ENCODE results near the gene LARGE1.
"Not testable (repeated sequence)": the region's sequence is repeated elsewhere in the genome, so short reads cannot be mapped to it uniquely, and the experiment has no call there.

LARGE1 gene

GRCh38 chr22:33575771-33576170 is 344.5 kb downstream of the LARGE1 start:
- no peak overlapping the region for H3K4me3 ChIP-seq (ENCODE audit: low read depth, low read length)
- TF ChIP-seq CTCF (IDR thresholded peaks at IDR 0.05; ENCODE audit: low read depth, low read length), result no peak

- H3K4me3 ChIP-seq (ENCODE audit: low read depth, low read length), result no peak overlapping the region
- no peak for TF ChIP-seq CTCF (IDR thresholded peaks at IDR 0.05; ENCODE audit: low read depth, low read length)
Measured at GRCh38 chr22:33575041-33575440, 345.2 kb downstream of the LARGE1 start.

- no peak overlapping the region for H3K4me3 ChIP-seq (ENCODE audit: low read depth, low read length)
- no peak for TF ChIP-seq CTCF (IDR thresholded peaks at IDR 0.05; ENCODE audit: low read depth, low read length)
Measured at GRCh38 chr22:33573479-33573878, 346.8 kb downstream of the LARGE1 start.

GRCh38 chr22:33572086-33572485 is 348.2 kb downstream of the LARGE1 start:
- no peak for TF ChIP-seq CTCF (IDR thresholded peaks at IDR 0.05; ENCODE audit: low read depth, low read length)
- no peak overlapping the region for H3K4me3 ChIP-seq (ENCODE audit: low read depth, low read length)

- no peak overlapping the region for H3K4me3 ChIP-seq (ENCODE audit: low read depth, low read length)
Measured at GRCh38 chr22:33570110-33570509, 350.2 kb downstream of the LARGE1 start.

GRCh38 chr22:33569559-33569958 is 350.7 kb downstream of the LARGE1 start:
- TF ChIP-seq CTCF (IDR thresholded peaks at IDR 0.05; ENCODE audit: low read depth, low read length), result no peak
- H3K4me3 ChIP-seq (ENCODE audit: low read depth, low read length), result no peak overlapping the region

More at GRCh38 chr22:33570110-33570509, 350.2 kb downstream of the LARGE1 start:
- no peak for TF ChIP-seq CTCF (IDR thresholded peaks at IDR 0.05; ENCODE audit: low read depth, low read length)

- no peak overlapping the region for H3K4me3 ChIP-seq (ENCODE audit: low read depth, low read length)
- no peak for TF ChIP-seq CTCF (IDR thresholded peaks at IDR 0.05; ENCODE audit: low read depth, low read length)
Measured at GRCh38 chr22:33569018-33569417, 351.3 kb downstream of the LARGE1 start.

- not testable (repeated sequence) for H3K4me3 ChIP-seq (ENCODE audit: low read depth, low read length)
Measured at GRCh38 chr22:33566495-33566894, 353.8 kb downstream of the LARGE1 start.
